ENCODE measurements around the gene ME1.

ME1 gene

DNA sequence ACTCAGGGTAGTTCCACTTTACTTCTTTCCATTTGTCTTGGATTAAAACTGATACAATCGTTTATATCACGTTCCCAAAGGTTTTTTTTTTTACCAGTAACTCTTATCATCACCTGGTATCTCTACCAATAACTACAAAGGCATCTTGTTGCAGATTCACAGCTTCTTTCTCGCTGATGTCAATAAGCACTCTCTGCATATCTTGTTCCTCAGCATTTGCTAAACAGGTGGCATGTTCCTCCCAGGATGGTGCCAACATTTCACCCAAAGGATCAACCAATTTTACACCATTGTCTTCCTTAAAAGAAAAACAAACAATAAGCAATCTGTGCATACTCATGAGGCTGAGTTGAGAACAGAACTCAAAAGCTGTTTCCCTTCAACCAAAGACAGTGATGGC is 242.3 kb downstream of the ME1 start:
- H3K4me3 Mint-ChIP-seq, result no peak overlapping the region
- no peak overlapping the region for H3K27ac Mint-ChIP-seq
- no peaks in the 10 kb centered on the region for H3K9me3 Mint-ChIP-seq
- no peaks in the 10 kb centered on the region for H3K27me3 Mint-ChIP-seq
- no peak for ATAC-seq
- peaks cover 31% of the 10 kb centered on the region for H3K36me3 Mint-ChIP-seq (ENCODE audit: low read depth)
- DNase-seq, result no peak
- H3K4me1 Mint-ChIP-seq, result peaks cover 18% of the 10 kb centered on the region

DNA sequence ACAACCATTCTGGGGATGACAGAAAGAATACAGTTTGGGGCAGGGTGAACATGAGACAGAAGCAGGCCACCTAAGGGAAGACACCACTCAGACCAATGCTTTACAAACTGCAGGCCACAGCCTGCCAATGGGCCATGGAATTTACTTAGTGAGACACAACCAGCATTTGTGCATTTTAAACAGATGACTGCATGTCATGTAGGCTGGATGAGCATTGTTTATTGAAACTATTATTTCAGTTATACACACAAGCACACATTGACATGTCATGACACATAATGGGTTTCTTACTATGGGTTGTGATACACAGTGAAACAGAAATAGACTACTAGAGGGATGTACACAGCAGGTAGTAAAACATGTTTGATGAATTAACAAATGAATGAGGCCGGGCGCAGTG is 245.8 kb downstream of the ME1 start:
- DNase-seq (no peak), ATAC-seq (no peak)
- no peak overlapping the region for H3K27ac Mint-ChIP-seq
- no peaks in the 10 kb centered on the region for H3K9me3 Mint-ChIP-seq
- H3K27me3 Mint-ChIP-seq, result no peaks in the 10 kb centered on the region
- H3K4me3 Mint-ChIP-seq, result no peak overlapping the region
- H3K4me1 Mint-ChIP-seq, result peaks cover 2% of the 10 kb centered on the region
- H3K36me3 Mint-ChIP-seq (ENCODE audit: low read depth), result peaks cover 52% of the 10 kb centered on the region

DNA sequence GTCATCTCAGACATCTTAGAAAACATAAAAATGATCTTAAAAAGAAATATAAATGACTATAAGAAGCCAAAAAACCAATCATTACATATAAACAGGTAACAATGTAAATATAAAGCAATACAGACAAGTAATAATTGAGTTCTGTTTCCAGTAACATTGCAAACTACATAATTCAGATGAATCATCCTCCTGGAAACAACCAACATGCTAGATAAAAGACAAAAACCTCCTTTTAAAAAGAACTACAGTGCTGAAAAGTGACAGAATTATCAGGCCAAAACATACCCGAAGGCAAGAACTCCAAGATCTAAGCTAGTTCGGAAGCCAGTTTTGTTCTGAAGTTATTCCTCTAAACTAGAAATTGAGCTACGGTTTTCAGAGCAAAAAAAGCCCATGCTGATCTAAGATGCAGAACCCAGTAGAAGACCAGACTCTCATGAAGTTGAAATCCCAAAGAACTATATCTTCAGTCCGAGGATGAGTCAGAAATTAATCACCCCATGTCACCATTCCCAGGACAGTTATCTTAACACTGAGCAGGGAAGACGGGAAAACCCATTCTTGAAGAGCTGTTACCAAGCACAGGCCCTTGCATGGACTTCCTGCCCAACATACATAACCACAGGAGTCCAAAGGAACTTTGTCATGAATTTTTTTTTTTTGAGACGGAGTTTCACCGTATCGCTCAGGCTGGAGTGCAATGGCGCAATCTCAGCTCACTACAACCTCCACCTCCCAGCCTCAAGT is 247.6 kb downstream of the ME1 start:
- Mint-ChIP-seq H3K4me3 (no peak overlapping the region), H3K36me3 (ENCODE audit: low read depth) (peaks cover 47% of the 10 kb centered on the region), H3K27me3 (no peaks in the 10 kb centered on the region), H3K4me1 (no peaks in the 10 kb centered on the region), H3K27ac (no peak overlapping the region), H3K9me3 (no peaks in the 10 kb centered on the region)
- ATAC-seq (no peak), DNase-seq (no peak)

DNA sequence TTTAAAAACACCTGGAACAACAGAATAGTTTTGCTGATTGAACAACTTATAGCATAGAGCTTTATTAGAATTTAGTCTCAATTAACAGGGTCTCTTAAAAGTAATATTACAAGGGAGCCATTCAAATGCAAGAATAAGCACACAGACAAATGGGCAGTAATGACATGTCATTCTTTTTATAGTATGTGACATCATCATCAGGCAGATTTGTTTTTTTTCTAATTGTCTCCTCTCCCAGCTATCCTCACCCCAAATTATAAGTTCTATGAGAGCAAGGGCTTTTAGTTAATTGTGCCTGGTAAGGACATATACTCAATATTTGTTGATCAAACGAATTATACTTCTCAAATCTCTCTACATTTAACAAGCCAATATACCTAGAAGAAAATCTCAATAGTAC is 248.7 kb downstream of the ME1 start:
- no peak overlapping the region for H3K27ac Mint-ChIP-seq
- no peaks in the 10 kb centered on the region for H3K27me3 Mint-ChIP-seq
- DNase-seq (no peak), ATAC-seq (no peak)
- no peaks in the 10 kb centered on the region for H3K4me1 Mint-ChIP-seq
- no peaks in the 10 kb centered on the region for H3K9me3 Mint-ChIP-seq
- H3K4me3 Mint-ChIP-seq, result no peak overlapping the region
- H3K36me3 Mint-ChIP-seq (ENCODE audit: low read depth), result peaks cover 51% of the 10 kb centered on the region

DNA sequence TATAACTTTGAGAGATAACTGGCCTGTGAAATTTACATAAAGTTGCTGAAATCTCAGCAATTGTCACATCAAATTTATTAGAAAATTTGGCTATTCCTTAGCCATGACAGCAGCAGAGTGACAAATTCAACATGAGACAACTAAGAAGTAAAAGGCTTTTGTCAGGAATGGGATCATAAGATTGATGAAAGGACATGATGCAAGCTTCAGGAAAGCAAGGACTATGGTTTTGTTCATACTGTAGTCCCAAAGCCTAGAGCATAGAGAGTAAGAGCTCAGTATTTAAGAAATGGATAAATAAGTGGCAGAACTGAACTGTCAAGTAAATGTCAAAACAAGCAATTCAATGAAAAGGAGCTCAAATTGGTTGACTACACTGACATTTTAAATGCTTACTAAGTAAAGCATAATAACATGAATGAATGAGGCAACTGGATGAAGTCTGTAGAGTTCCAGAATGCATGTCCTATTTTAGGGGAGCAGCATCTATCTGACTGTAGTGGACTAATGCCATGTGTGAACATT is 250.4 kb downstream of the ME1 start:
- DNase-seq (no peak), ATAC-seq (no peak)
- Mint-ChIP-seq H3K27me3 (no peaks in the 10 kb centered on the region), H3K27ac (no peak overlapping the region), H3K4me1 (no peaks in the 10 kb centered on the region), H3K4me3 (no peak overlapping the region), H3K9me3 (no peaks in the 10 kb centered on the region), H3K36me3 (ENCODE audit: low read depth) (peaks cover 48% of the 10 kb centered on the region)

DNA sequence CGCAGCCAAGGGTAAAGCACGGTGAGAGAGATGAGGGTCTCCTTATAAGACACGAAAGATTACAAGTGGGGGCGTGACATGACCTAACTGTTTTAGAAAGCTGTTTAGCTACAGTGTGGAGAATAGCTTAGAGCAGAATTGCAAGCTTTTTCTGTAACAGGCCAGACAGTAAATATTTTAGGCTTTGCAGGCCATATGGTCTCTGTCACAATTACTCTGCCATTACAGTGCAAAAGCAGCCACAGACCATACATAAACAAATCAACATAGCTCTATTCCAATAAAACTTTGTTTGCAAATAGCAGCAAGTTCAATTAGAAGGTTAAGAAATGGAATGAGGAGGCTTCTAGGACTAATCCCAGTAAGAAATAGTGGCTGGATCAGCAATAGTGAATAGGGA is 254.6 kb downstream of the ME1 start:
- ATAC-seq, result no peak
- H3K9me3 Mint-ChIP-seq, result no peaks in the 10 kb centered on the region
- H3K36me3 Mint-ChIP-seq (ENCODE audit: low read depth), result peaks cover 29% of the 10 kb centered on the region

DNA sequence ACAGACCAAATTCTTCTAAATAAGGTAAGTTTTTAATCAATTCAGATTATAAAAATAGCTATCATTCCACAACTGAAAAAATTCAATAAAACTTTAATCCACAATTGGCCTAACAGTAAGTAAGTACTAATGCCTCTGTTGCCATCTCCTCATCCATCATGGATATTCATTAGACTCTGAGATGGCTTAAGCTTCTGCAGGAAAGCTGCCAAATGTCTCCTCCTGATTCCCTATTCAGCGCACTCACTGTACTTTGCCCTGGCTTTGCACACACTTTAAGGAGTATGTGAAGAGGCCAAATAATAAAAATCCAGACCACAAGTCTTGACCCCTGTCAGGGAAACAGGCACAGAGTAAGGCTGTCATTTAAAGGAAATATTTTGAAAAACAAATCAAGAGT is 261.3 kb downstream of the ME1 start:
- no peak overlapping the region for H3K27ac Mint-ChIP-seq
- no peak for ATAC-seq

More for the DNA sequence above, 254.6 kb downstream of the ME1 start:
- Mint-ChIP-seq H3K27ac (no peak overlapping the region), H3K27me3 (no peaks in the 10 kb centered on the region), H3K4me1 (no peaks in the 10 kb centered on the region), H3K4me3 (no peak overlapping the region)
- DNase-seq, result no peak

DNA sequence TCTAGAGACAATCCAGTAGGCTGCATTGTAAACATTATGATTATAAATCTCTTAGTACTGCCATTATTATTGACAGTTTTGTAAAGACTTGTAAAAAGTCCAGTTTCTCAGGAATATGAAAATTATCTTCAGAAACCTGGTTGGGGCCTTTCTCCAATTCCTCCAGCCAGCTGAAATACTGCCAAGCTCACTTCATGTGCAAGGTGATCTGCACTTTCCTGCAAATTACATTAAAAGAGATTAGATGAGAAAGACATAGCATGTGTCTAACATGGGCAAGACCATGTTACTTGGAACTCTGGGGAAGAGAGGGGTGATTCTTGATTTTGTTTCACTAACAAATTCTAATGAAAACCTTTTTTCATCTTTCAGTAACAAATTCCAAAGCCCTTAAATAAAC is 261.7 kb downstream of the ME1 start:
- H3K27me3 Mint-ChIP-seq, result no peaks in the 10 kb centered on the region
- no peak overlapping the region for H3K4me3 Mint-ChIP-seq
- H3K36me3 Mint-ChIP-seq (ENCODE audit: low read depth), result peaks cover 35% of the 10 kb centered on the region
- H3K4me1 Mint-ChIP-seq, result no peaks in the 10 kb centered on the region
- no peaks in the 10 kb centered on the region for H3K9me3 Mint-ChIP-seq
- DNase-seq, result no peak
- no peak overlapping the region for H3K27ac Mint-ChIP-seq
- ATAC-seq, result no peak

More for the DNA sequence above, 261.3 kb downstream of the ME1 start:
- no peak for DNase-seq
- Mint-ChIP-seq H3K36me3 (ENCODE audit: low read depth) (peaks cover 36% of the 10 kb centered on the region), H3K9me3 (no peaks in the 10 kb centered on the region), H3K4me1 (no peaks in the 10 kb centered on the region), H3K4me3 (no peak overlapping the region), H3K27me3 (no peaks in the 10 kb centered on the region)

DNA sequence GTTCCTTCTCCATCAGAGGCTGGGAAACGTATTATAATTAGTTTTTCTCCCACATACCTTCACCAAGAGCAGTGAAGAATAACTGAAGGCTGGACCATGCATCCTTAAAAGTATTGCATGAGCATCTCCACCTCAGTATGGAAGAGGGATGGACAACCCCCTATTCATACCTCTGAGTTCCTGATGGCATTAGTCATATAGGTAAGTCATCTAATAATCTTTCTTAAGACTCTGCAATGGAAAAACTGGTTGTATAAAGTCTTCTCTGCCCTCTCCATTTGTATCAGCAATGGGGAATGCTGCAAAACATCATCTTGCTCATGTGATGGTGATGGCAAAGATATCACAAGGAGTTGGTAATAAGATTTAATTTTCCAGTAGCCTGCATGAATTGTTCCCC is 262.3 kb downstream of the ME1 start:
- no peaks in the 10 kb centered on the region for H3K4me1 Mint-ChIP-seq
- H3K36me3 Mint-ChIP-seq (ENCODE audit: low read depth), result peaks cover 36% of the 10 kb centered on the region

DNA sequence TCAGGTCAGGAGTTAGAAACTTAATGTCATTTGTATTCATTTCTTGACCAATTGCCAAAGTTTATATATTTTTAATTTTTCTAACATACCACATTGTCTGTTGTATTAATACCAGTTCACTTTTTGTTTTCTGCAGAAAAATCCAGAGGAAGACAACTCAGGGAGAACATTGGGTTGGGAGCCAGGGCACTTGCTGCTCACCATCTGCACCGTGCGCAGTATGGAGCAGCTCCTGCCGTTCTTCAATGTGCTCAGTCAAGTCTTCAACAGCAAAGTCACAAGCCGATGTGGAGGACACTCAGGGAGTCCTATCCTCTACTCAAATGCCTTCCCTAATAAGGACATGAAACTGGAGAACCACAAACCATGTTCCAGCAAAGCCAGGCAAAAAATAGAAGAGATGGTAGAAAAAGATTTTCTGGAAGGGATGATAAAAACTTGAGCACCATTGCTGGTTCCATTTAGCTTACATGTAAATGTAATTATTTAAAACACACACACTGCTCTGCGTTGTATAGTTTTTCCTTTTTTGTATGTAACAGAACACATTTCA is 263.0 kb downstream of the ME1 start:
- Mint-ChIP-seq H3K27me3 (no peaks in the 10 kb centered on the region), H3K4me1 (no peaks in the 10 kb centered on the region), H3K36me3 (ENCODE audit: low read depth) (peaks cover 39% of the 10 kb centered on the region), H3K4me3 (no peak overlapping the region), H3K27ac (no peak overlapping the region), H3K9me3 (no peaks in the 10 kb centered on the region)
- DNase-seq, result no peak
- no peak for ATAC-seq

More for the DNA sequence above, 262.3 kb downstream of the ME1 start:
- Mint-ChIP-seq H3K9me3 (no peaks in the 10 kb centered on the region), H3K4me3 (no peak overlapping the region), H3K27ac (no peak overlapping the region), H3K27me3 (no peaks in the 10 kb centered on the region)
- DNase-seq, result no peak
- ATAC-seq, result no peak

Data from activated naive CD8-positive, alpha-beta T cell treated with anti-CD3 and anti-CD28 coated beads, Interleukin-2, amount 50 U/mL, for 24 hours (primary cell).